A549 (cell line): ENCODE results near the gene LRRC28. TPM values are rescaled to one million over a fixed set of nuclear protein-coding genes. Genes with fewer than 3 reads are reported as not detected.

ENCODE experiments used
- ATAC-seq, 2 experiments: fragments of 200-7000 bp in 1 of 2; fragments of >200 bp in 1 of 2; cut with Nextera tagmentation in 1 of 2; cut with Tn5 transposase in 1 of 2; 3 replicates each; pipeline versions ENCODE4 v1.8.0 to v1.9.1; 2018 to 2020; ENCODE audit warnings: mild to moderate bottlenecking in 1 of 2, moderate library complexity in 1 of 2
- CTCF ChIA-PET: fragments of 300-600 bp; sonication (Branson Sonifier 250); formaldehyde crosslinking; extraction: SDS; loops from one replicate; lab custom pipeline; 2021; ENCODE audit warnings: antibody characterized with exemption, inconsistent platforms; lab: Yijun Ruan, JAX
- POLR2A ChIA-PET: fragments of 350-600 bp; formaldehyde crosslinking; extraction: SDS; loops from one replicate; lab custom pipeline; 2021; ENCODE audit warnings: antibody characterized with exemption, inconsistent platforms; lab: Yijun Ruan, JAX
- DNase-seq, 2 experiments: peaks; one replicate each; pipeline versions ENCODE4 v3.0.0 to v3.0.0-alpha.2; 2011 to 2016; ENCODE audit warnings: low read depth in 1 of 2, low spot score in 1 of 2
- FAIRE-seq: peaks from 2 replicates; lab custom pipeline; 2011; peaks lifted over from hg19 to GRCh38; lab: Jason Lieb, UNC
- H3K27ac ChIP-seq, 2 experiments: fragments of >200 bp; sonication (Bioruptor Twin); formaldehyde crosslinking; 3 replicates each; pipeline ENCODE4 v1.5.1; 2016 to 2017
- H3K4me1 ChIP-seq: fragments of >200 bp; sonication (Bioruptor Twin); formaldehyde crosslinking; 3 replicates; pipeline ENCODE4 v1.6.1; 2016
- H3K4me2 ChIP-seq: fragments of >200 bp; sonication (Bioruptor Twin); formaldehyde crosslinking; 3 replicates; pipeline ENCODE4 v1.6.1; 2016
- H3K4me3 ChIP-seq: fragments of >200 bp; sonication (Bioruptor Twin); formaldehyde crosslinking; 3 replicates; pipeline ENCODE4 v1.5.1; 2016
- H3K9me3 ChIP-seq: fragments of >200 bp; sonication (Bioruptor Twin); formaldehyde crosslinking; 3 replicates; pipeline ENCODE4 v1.6.1; 2016
- CBX8 ChIP-seq: fragments of 200-600 bp; sonication (generic); IDR thresholded peaks from 2 replicates; pipeline ENCODE4 v1.6.1; 2016
- EHF ChIP-seq: fragments of 250-450 bp; sonication (Bioruptor Pico); IDR thresholded peaks from 2 replicates; pipeline ENCODE4 v1.5.0; 2020; ENCODE audit warnings: mild to moderate bottlenecking
- EHMT2 ChIP-seq: fragments of 200-600 bp; sonication (generic); IDR thresholded peaks from 2 replicates; pipeline ENCODE4 v1.6.1; 2016; ENCODE audit warnings: antibody characterized with exemption, low read depth, mild to moderate bottlenecking, moderate library complexity
- EP300 ChIP-seq, 2 experiments: fragments of >200 bp; sonication (Bioruptor Twin); formaldehyde crosslinking; IDR thresholded peaks; 2 replicates in 1 of 2; 3 replicates in 1 of 2; pipeline ENCODE4 v1.6.1; 2016 to 2017
- FOSL2 ChIP-seq, 2 experiments: fragments of 450-650 bp in 1 of 2; fragments of >200 bp in 1 of 2; sonication (Bioruptor Twin) in 1 of 2; formaldehyde crosslinking; IDR thresholded peaks; 2 replicates each; pipeline versions ENCODE4 v1.5.0 to v1.6.1; 2016 to 2020; ENCODE audit warnings: mild to moderate bottlenecking in 1 of 2, moderate library complexity in 1 of 2
- HEYL ChIP-seq: fragments of 250-450 bp; sonication (Bioruptor Pico); IDR thresholded peaks from 2 replicates; pipeline ENCODE4 v1.8.0; 2021; ENCODE audit warnings: mild to moderate bottlenecking, moderate library complexity
- HOXA7 ChIP-seq: fragments of 250-450 bp; sonication (Bioruptor Pico); IDR thresholded peaks from 2 replicates; pipeline ENCODE4 v1.5.0; 2020; ENCODE audit warnings: mild to moderate bottlenecking, moderate library complexity
- KDM1A ChIP-seq: fragments of 200-600 bp; sonication (generic); IDR thresholded peaks from 2 replicates; pipeline ENCODE4 v1.6.1; 2016; ENCODE audit warnings: low read depth, mild to moderate bottlenecking
- KDM5A ChIP-seq: fragments of 200-600 bp; sonication (generic); IDR thresholded peaks from 2 replicates; pipeline ENCODE4 v1.6.1; 2016; ENCODE audit warnings: antibody characterized with exemption, mild to moderate bottlenecking
- MAFK ChIP-seq: fragments of 450-650 bp; IDR thresholded peaks from 2 replicates; pipeline ENCODE4 v1.6.1; 2014; ENCODE audit not compliant: partially characterized antibody
- MYC ChIP-seq: IDR thresholded peaks from 2 replicates; pipeline ENCODE4 v1.6.1; 2012; ENCODE audit warnings: mild to moderate bottlenecking, inconsistent platforms, low read length, improper control_type of control experiment, borderline replicate concordance
- NFE2L2 ChIP-seq: fragments of 150-350 bp; conservative IDR thresholded peaks from 2 replicates; pipeline ENCODE4 v1.6.1; 2014; ENCODE audit warnings: low read length
- NR3C1 ChIP-seq: fragments of >200 bp; sonication (Bioruptor Twin); formaldehyde crosslinking; IDR thresholded peaks from 3 replicates; pipeline ENCODE4 v1.6.1; 2017
- POLR2AphosphoS2 ChIP-seq: conservative IDR thresholded peaks from 2 replicates; pipeline ENCODE4 v1.6.1; 2012; ENCODE audit warnings: low read length, improper control_type of control experiment, inconsistent platforms
- RFX5 ChIP-seq: fragments of 450-650 bp; IDR thresholded peaks from 2 replicates; pipeline ENCODE4 v1.7.1; 2014; ENCODE audit warnings: antibody characterized with exemption, mild to moderate bottlenecking, moderate library complexity
- RNF2 ChIP-seq: fragments of 200-600 bp; sonication (generic); IDR thresholded peaks from 2 replicates; pipeline ENCODE4 v1.6.1; 2016; ENCODE audit warnings: low read depth, mild to moderate bottlenecking, antibody characterized with exemption, moderate library complexity, borderline replicate concordance
- ZNF302 ChIP-seq: fragments of 250-450 bp; sonication (Bioruptor Pico); IDR thresholded peaks from 2 replicates; pipeline ENCODE4 v1.9.0; 2021; ENCODE audit warnings: inconsistent platforms, mild to moderate bottlenecking, moderate library complexity
- ZSCAN20 ChIP-seq: fragments of 250-450 bp; sonication (Bioruptor Pico); IDR thresholded peaks from 2 replicates; pipeline ENCODE4 v1.8.0; 2022; ENCODE audit warnings: mild to moderate bottlenecking, moderate library complexity
- WGBS: methylation state at CpG from one replicate; pipeline ENCODE4 v1.1.6; 2017; ENCODE audit errors: missing lambda C conversion rate; 5-methylcytosine and 5-hydroxymethylcytosine counted together
- polyA plus RNA-seq, 4 experiments: library from polyadenylated mRNA; depleted of rRNA in 3 of 4; stranded (reverse); fragments of >200 nt; fragmentation: RNase III in 1 of 4; extraction: RNeasy Plus Mini Kit Qiagen cat#74134 plus additional on column Dnase treatment in 1 of 4; gene quantifications; 2 replicates in 3 of 4; 3 replicates in 1 of 4; pipeline ENCODE4 v1.2.3, GENCODE V29; 2011 to 2017
- TF ChIP-seq, protein P1 (sequence below): fragments of >200 bp; sonication (Bioruptor Twin); formaldehyde crosslinking; IDR thresholded peaks from 2 replicates; pipeline ENCODE4 v1.6.1; 2016
- TF ChIP-seq, protein P2 (sequence below): IDR thresholded peaks from 2 replicates; pipeline ENCODE4 v1.6.1; 2012; ENCODE audit warnings: low read depth, borderline replicate concordance
- TF ChIP-seq, protein P3 (sequence below): fragments of 150-350 bp; IDR thresholded peaks from 2 replicates; pipeline ENCODE4 v1.6.1; 2014; ENCODE audit warnings: low read depth, mild to moderate bottlenecking, low read length
- TF ChIP-seq, protein P4 (sequence below): IDR thresholded peaks from 2 replicates; pipeline ENCODE4 v1.6.1; 2012
- TF ChIP-seq, protein P5 (sequence below): fragments of >200 bp; sonication (Bioruptor Twin); formaldehyde crosslinking; IDR thresholded peaks from 3 replicates; pipeline ENCODE4 v1.5.1; 2016
- TF ChIP-seq, protein P6 (sequence below): fragments of >200 bp; sonication (Bioruptor Twin); formaldehyde crosslinking; IDR thresholded peaks from 3 replicates; pipeline ENCODE4 v1.6.1; 2016

LRRC28 gene
- polyA plus RNA-seq, 2 of the 4 experiments (the other 2 are of a cell fraction), result 19.6 to 62.4 TPM

DNA sequence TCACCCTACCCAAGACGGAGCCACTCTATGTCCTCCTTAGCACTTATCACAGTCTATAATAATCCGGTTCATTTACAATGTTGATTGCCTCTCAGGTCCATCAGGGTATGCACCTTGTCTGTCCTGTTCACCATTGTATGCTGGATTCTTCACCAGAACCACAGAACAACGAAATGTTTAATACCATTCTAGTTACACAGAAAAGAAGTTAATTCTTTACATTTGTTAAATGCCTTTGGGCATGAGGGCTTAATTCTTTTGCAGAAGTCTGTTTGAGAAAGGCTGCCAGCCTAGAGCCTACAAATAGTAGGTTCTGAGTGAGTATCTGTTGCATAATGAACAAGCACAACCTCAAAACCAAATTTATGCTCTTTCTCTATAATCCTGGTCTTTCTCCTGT is 24.5 kb upstream of the LRRC28 start:
- ChIA-PET CTCF (interaction anchor here (1.2 to 6.5 kb wide), 4 partner anchors 13 to 784 kb away, joined by 3 to 48 read pairs (median 5); partner anchors contain the start of gene SYNM), POLR2A (no interaction called here)
- Histone ChIP-seq H3K27ac (no peak overlapping the region), H3K9me3 (no peaks in the 10 kb centered on the region), H3K4me2 (no peak overlapping the region), H3K4me3 (no peak overlapping the region), H3K4me1 (no peaks in the 10 kb centered on the region)
- ATAC-seq, result no peak
- TF ChIP-seq KDM5A (no peak), FOSL2 (IDR thresholded peaks at IDR 0.05) (no peak), FOSL2 (CRISPR knock-in tag; IDR thresholded peaks at IDR 0.05) (no peak), RNF2 (no peak), RFX5 (no peak), MYC (no peak), EHF (CRISPR knock-in tag) (no peak)
- TF ChIP-seq, protein P1, sequence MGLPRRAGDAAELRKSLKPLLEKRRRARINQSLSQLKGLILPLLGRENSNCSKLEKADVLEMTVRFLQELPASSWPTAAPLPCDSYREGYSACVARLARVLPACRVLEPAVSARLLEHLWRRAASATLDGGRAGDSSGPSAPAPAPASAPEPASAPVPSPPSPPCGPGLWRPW, result no peak
- TF ChIP-seq, protein P2, sequence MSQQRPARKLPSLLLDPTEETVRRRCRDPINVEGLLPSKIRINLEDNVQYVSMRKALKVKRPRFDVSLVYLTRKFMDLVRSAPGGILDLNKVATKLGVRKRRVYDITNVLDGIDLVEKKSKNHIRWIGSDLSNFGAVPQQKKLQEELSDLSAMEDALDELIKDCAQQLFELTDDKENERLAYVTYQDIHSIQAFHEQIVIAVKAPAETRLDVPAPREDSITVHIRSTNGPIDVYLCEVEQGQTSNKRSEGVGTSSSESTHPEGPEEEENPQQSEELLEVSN, result no peak
- peak; percentile 7 for FAIRE-seq
- no peak for DNase-seq
- WGBS, result 65% methylated on average over 3 of the region's 3 CpGs

DNA sequence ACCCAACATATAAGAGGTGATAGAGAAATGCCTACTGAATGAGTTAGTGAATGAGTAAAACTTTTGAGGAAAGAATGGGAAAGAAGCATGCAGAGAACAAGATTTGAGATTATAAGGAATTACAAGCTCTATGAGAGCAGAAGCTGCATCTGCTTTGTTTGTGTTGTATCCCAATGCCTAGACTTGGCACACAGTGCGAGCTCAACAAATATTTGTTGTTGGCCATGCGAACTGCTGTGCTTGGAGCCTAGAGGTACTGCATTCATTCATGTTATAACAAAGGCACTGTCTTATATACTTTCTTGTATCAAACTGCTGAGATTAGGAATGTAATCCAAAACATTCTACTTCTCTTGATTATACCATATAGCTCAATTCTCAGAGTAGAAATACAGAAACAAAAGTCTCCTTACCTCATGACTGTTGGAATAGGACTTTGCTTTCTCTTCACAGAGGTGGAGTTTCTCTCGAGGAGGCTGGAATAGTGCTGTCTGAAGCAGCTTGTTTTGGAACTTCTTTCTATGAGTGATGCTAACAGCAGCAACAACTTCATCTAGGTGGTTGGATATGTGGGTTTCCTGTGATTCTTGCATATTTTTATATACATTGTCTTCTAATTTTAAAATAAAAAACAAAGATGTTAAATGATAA is 23.0 kb upstream of the LRRC28 start:
- no peak overlapping the region for H3K4me3 ChIP-seq
- 81% methylated on average over 3 of the region's 3 CpGs for WGBS
- POLR2A ChIA-PET, result no interaction called here
- no peaks in the 10 kb centered on the region for H3K4me1 ChIP-seq
- H3K4me2 ChIP-seq, result no peak overlapping the region
- ATAC-seq, result no peak
- DNase-seq, result no peak
- H3K9me3 ChIP-seq, result no peaks in the 10 kb centered on the region
- no peak overlapping the region for H3K27ac ChIP-seq
- TF ChIP-seq POLR2AphosphoS2 (no peak), EHMT2 (no peak), EP300 (IDR thresholded peaks at IDR 0.05) (no peak), HEYL (no peak), RFX5 (no peak), ZNF302 (CRISPR knock-in tag) (no peak), ZSCAN20 (no peak), NR3C1 (no peak), FOSL2 (IDR thresholded peaks at IDR 0.05) (no peak), FOSL2 (CRISPR knock-in tag; IDR thresholded peaks at IDR 0.05) (no peak), MAFK (no peak), NFE2L2 (no peak), HOXA7 (no peak), KDM1A (no peak), CBX8 (no peak)
- TF ChIP-seq, protein P3, sequence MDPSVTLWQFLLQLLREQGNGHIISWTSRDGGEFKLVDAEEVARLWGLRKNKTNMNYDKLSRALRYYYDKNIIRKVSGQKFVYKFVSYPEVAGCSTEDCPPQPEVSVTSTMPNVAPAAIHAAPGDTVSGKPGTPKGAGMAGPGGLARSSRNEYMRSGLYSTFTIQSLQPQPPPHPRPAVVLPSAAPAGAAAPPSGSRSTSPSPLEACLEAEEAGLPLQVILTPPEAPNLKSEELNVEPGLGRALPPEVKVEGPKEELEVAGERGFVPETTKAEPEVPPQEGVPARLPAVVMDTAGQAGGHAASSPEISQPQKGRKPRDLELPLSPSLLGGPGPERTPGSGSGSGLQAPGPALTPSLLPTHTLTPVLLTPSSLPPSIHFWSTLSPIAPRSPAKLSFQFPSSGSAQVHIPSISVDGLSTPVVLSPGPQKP, result no peak
- TF ChIP-seq, protein P4, sequence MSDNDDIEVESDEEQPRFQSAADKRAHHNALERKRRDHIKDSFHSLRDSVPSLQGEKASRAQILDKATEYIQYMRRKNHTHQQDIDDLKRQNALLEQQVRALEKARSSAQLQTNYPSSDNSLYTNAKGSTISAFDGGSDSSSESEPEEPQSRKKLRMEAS, result no peak
- TF ChIP-seq, protein P5, sequence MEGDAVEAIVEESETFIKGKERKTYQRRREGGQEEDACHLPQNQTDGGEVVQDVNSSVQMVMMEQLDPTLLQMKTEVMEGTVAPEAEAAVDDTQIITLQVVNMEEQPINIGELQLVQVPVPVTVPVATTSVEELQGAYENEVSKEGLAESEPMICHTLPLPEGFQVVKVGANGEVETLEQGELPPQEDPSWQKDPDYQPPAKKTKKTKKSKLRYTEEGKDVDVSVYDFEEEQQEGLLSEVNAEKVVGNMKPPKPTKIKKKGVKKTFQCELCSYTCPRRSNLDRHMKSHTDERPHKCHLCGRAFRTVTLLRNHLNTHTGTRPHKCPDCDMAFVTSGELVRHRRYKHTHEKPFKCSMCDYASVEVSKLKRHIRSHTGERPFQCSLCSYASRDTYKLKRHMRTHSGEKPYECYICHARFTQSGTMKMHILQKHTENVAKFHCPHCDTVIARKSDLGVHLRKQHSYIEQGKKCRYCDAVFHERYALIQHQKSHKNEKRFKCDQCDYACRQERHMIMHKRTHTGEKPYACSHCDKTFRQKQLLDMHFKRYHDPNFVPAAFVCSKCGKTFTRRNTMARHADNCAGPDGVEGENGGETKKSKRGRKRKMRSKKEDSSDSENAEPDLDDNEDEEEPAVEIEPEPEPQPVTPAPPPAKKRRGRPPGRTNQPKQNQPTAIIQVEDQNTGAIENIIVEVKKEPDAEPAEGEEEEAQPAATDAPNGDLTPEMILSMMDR, result no peak
- TF ChIP-seq, protein P6, sequence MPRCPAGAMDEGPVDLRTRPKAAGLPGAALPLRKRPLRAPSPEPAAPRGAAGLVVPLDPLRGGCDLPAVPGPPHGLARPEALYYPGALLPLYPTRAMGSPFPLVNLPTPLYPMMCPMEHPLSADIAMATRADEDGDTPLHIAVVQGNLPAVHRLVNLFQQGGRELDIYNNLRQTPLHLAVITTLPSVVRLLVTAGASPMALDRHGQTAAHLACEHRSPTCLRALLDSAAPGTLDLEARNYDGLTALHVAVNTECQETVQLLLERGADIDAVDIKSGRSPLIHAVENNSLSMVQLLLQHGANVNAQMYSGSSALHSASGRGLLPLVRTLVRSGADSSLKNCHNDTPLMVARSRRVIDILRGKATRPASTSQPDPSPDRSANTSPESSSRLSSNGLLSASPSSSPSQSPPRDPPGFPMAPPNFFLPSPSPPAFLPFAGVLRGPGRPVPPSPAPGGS, result no peak
- CTCF ChIA-PET, result interaction anchor here (0.9 to 6.5 kb wide), 5 partner anchors 13 to 787 kb away, joined by 3 to 48 read pairs (median 4); no protein-coding TSS in a partner anchor
- peak; percentile 13 for FAIRE-seq
